H1 (cell line): ENCODE data around the gene SHISA8. TPM values are rescaled to one million over a fixed set of nuclear protein-coding genes. Genes with fewer than 3 reads are reported as not detected.

ENCODE experiments used
- ATF2 ChIP-seq: IDR thresholded peaks from 2 replicates; pipeline ENCODE4 v1.6.1; 2012; ENCODE audit warnings: low read length, inconsistent platforms
- GABPA ChIP-seq: IDR thresholded peaks from 2 replicates; pipeline ENCODE4 v1.6.1; 2011; ENCODE audit warnings: mild to moderate bottlenecking, low read length, moderate library complexity, borderline replicate concordance; ENCODE audit not compliant: insufficient read depth
- HDAC6 ChIP-seq: IDR thresholded peaks from one replicate; pipeline ENCODE4 v1.7.1; 2012; ENCODE audit warnings: low read depth, mild to moderate bottlenecking, inconsistent platforms, low read length, moderate library complexity
- POLR2AphosphoS5 ChIP-seq: IDR thresholded peaks from 2 replicates; pipeline ENCODE4 v1.6.1; 2011; ENCODE audit warnings: low read depth, low read length
- RBBP5 ChIP-seq: IDR thresholded peaks from 2 replicates; pipeline ENCODE4 v1.7.1; 2012; ENCODE audit warnings: low read depth, mild to moderate bottlenecking, inconsistent platforms, low read length, moderate library complexity, borderline replicate concordance
- polyA plus RNA-seq, 7 experiments: library from polyadenylated mRNA; depleted of rRNA in 3 of 7; stranded (reverse) in 5 of 7; unstranded in 2 of 7; fragments of >200 nt in 5 of 7; fragments of 200-250 nt in 2 of 7; gene quantifications; 1 replicate in 5 of 7; 2 replicates in 1 of 7; 4 replicates in 1 of 7; pipeline versions ENCODE4 v1.2.1 to v1.2.3, GENCODE V29; 2011 to 2013; ENCODE audit warnings: missing spikeins in 2 of 7, mixed read lengths in 2 of 7
- total RNA-seq: library from RNA; stranded (reverse); fragmentation: NEBNext Ultra II Directional; extraction: Animal tissue kit (Norgen Biotek cat#: 25700); gene quantifications from 2 replicates; pipeline ENCODE4 v1.2.1, GENCODE V29; 2021

Gene SHISA8
- total and polyA plus RNA-seq, 2 of the 8 experiments (the other 6 are each of a cell fraction or from before 2014, with no cell fraction given): 0.14 to 0.89 TPM

GRCh38 chr22:41875531-41876270 is 39.2 kb downstream of the SHISA8 start (continued):
- TF ChIP-seq HDAC6 (no peak), ATF2 (no peak), POLR2AphosphoS5 (no peak), RBBP5 (no peak), GABPA (no peak)
